Fibroblast of mammary gland (primary cell): Measurements from ENCODE around the gene PGGHG.
"Not testable (repeated sequence)": the region's sequence is repeated elsewhere in the genome, so short reads cannot be mapped to it uniquely, and the experiment has no call there.

Experiments
- DNase-seq: peaks from one replicate; pipeline ENCODE4 v3.0.0-alpha.2; 2010; ENCODE audit warnings: low read depth
- H3K4me3 ChIP-seq: 2 replicates; pipeline ENCODE4 v1.5.1; 2011; ENCODE audit warnings: low read depth, mild to moderate bottlenecking, low read length, moderate library complexity; ENCODE audit not compliant: control insufficient read depth
- CTCF ChIP-seq: conservative IDR thresholded peaks from 2 replicates; pipeline ENCODE4 v1.5.1; 2011; ENCODE audit warnings: low read depth, low read length, inconsistent platforms; ENCODE audit not compliant: control insufficient read depth, insufficient read depth

PGGHG gene

GRCh38 chr11:325796-326591 is 37.1 kb downstream of the PGGHG start:
- no peak for DNase-seq
- no peak for TF ChIP-seq CTCF
- no peak overlapping the region for H3K4me3 ChIP-seq

- DNase-seq, result no peak
- H3K4me3 ChIP-seq, result no peak overlapping the region
- TF ChIP-seq CTCF, result no peak
Measured at GRCh38 chr11:326592-326841, 37.6 kb downstream of the PGGHG start.

- H3K4me3 ChIP-seq, result no peak overlapping the region
- no peak for TF ChIP-seq CTCF
- peak; percentile 76 for DNase-seq
Measured at GRCh38 chr11:326842-327580, 38.1 kb downstream of the PGGHG start.

- H3K4me3 ChIP-seq, result no peak overlapping the region
- TF ChIP-seq CTCF, result no peak
- DNase-seq, result no peak
Measured at GRCh38 chr11:327581-327923, 38.6 kb downstream of the PGGHG start.

GRCh38 chr11:328012-328411 is 39.1 kb downstream of the PGGHG start:
- no peak for DNase-seq
- H3K4me3 ChIP-seq, result no peak overlapping the region
- TF ChIP-seq CTCF, result no peak

- not testable (repeated sequence) for DNase-seq, H3K4me3 ChIP-seq
Measured at GRCh38 chr11:328516-329100, 39.7 kb downstream of the PGGHG start.

- TF ChIP-seq CTCF, result no peak
- no peak overlapping the region for H3K4me3 ChIP-seq
- DNase-seq, result no peak
Measured at GRCh38 chr11:329886-330253, 40.9 kb downstream of the PGGHG start.
